Neural progenitor cell (in vitro differentiated cells): ENCODE results near the gene PDGFC. TPM values are rescaled to one million over a fixed set of nuclear protein-coding genes. Genes with fewer than 3 reads are reported as not detected.

Experiments
- DNase-seq: peaks from one replicate; pipeline ENCODE4 v3.0.0-alpha.2; 2016; ENCODE audit warnings: low spot score
- H2AFZ ChIP-seq: fragments of 200-600 bp; sonication (generic); replicated peaks from 2 replicates; pipeline ENCODE4 v1.6.1; 2016; ENCODE audit warnings: antibody characterized with exemption
- H3F3A ChIP-seq: fragments of 200-600 bp; sonication (generic); 2 replicates; pipeline ENCODE4 v1.6.1; 2016; ENCODE audit warnings: antibody characterized with exemption, low read depth
- H3K27ac ChIP-seq: fragments of 200-600 bp; sonication (generic); 2 replicates; pipeline ENCODE4 v1.5.1; 2016; ENCODE audit warnings: mild to moderate bottlenecking
- H3K27me3 ChIP-seq: fragments of 200-600 bp; sonication (generic); 2 replicates; pipeline ENCODE4 v1.6.1; 2016; ENCODE audit warnings: mild to moderate bottlenecking, moderate library complexity
- H3K36me3 ChIP-seq: fragments of 200-600 bp; sonication (generic); 2 replicates; pipeline ENCODE4 v1.5.1; 2016
- H3K4me1 ChIP-seq: fragments of 200-600 bp; sonication (generic); 2 replicates; pipeline ENCODE4 v1.6.1; 2016; ENCODE audit warnings: mixed run types
- H3K4me2 ChIP-seq: fragments of 200-600 bp; sonication (generic); 2 replicates; pipeline ENCODE4 v1.6.1; 2016
- H3K4me3 ChIP-seq: fragments of 200-600 bp; sonication (generic); 2 replicates; pipeline ENCODE4 v1.5.1; 2016
- H3K79me2 ChIP-seq: fragments of 200-600 bp; sonication (generic); 2 replicates; pipeline ENCODE4 v1.6.1; 2016; ENCODE audit warnings: low read depth
- H3K9ac ChIP-seq: fragments of 200-600 bp; sonication (generic); 2 replicates; pipeline ENCODE4 v1.6.1; 2016
- H3K9me3 ChIP-seq: fragments of 200-600 bp; sonication (generic); 2 replicates; pipeline ENCODE4 v1.5.1; 2016; ENCODE audit warnings: low read depth
- H4K20me1 ChIP-seq: fragments of 200-600 bp; sonication (generic); 2 replicates; pipeline ENCODE4 v1.6.1; 2016; ENCODE audit warnings: low read depth
- H3K27ac Mint-ChIP-seq: 3 replicates; pipeline ENCODE4 v1.8.0; 2021; ENCODE audit warnings: mixed read lengths
- H3K27me3 Mint-ChIP-seq: 2 replicates; pipeline ENCODE4 v1.8.0; 2022; ENCODE audit warnings: low read depth, mild to moderate bottlenecking, inconsistent platforms, moderate library complexity, mixed read lengths; ENCODE audit not compliant: insufficient read depth
- H3K36me3 Mint-ChIP-seq: 3 replicates; pipeline ENCODE4 v1.8.0; 2021; ENCODE audit warnings: mixed read lengths
- H3K4me1 Mint-ChIP-seq: 3 replicates; pipeline ENCODE4 v1.8.0; 2021; ENCODE audit warnings: mixed read lengths
- H3K4me3 Mint-ChIP-seq: 3 replicates; pipeline ENCODE4 v1.8.0; 2021; ENCODE audit warnings: mild to moderate bottlenecking, moderate library complexity, mixed read lengths
- H3K9me3 Mint-ChIP-seq: 3 replicates; pipeline ENCODE4 v1.8.0; 2020; ENCODE audit warnings: mixed read lengths
- EZH2 ChIP-seq: fragments of 200-600 bp; sonication (generic); IDR thresholded peaks from 2 replicates; pipeline ENCODE4 v1.6.1; 2017; ENCODE audit warnings: antibody characterized with exemption, mild to moderate bottlenecking, moderate library complexity
- EZH2phosphoT487 ChIP-seq: fragments of 200-600 bp; sonication (generic); IDR thresholded peaks from 2 replicates; pipeline ENCODE4 v1.6.1; 2017; ENCODE audit warnings: antibody characterized with exemption
- total RNA-seq: library from RNA; depleted of rRNA; stranded (reverse); fragments of >200 nt; gene quantifications from 2 replicates; pipeline ENCODE4 v1.2.3, GENCODE V29; 2015; ENCODE audit warnings: low replicate concordance
- TF ChIP-seq, protein P1 (sequence below): fragments of 200-600 bp; sonication (generic); IDR thresholded peaks from 2 replicates; pipeline ENCODE4 v1.5.1; 2017; ENCODE audit warnings: antibody characterized with exemption, mild to moderate bottlenecking

The PDGFC gene
- total RNA-seq, 1 donor from 2014 or later: 4.7 TPM

DNA sequence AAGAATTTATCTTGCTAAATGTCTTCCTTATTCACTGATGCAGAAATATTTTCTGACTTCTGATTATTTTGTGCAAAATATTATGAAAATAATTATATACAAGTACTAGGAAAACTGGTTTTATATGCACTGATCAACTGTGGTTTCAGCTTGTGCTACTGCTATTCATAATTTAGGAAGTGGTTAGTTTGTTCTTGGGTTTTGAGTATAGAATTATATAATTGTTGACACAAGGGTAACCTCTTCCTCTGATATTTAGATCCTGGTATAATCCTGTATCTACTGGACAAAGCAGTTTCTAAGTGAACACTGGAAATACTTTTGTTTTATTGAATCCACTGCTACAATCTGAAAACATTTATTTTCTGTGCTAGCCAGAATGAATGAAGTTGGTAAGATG, 182.8 kb downstream of the PDGFC start:
- Mint-ChIP-seq H3K27me3 (no peaks in the 10 kb centered on the region), H3K27ac (no peak overlapping the region), H3K4me1 (no peaks in the 10 kb centered on the region), H3K36me3 (no peaks in the 10 kb centered on the region), H3K4me3 (no peak overlapping the region), H3K9me3 (no peaks in the 10 kb centered on the region)
- no peaks in the 10 kb centered on the region for H3F3A ChIP-seq
- H3K9me3 ChIP-seq: no peaks in the 10 kb centered on the region
- H3K27ac ChIP-seq: no peak overlapping the region
- no peaks in the 10 kb centered on the region for H3K79me2 ChIP-seq
- no peak for DNase-seq
- no peaks in the 10 kb centered on the region for H3K27me3 ChIP-seq
- TF ChIP-seq EZH2phosphoT487 (no peak), EZH2 (no peak)
- TF ChIP-seq, protein P1, sequence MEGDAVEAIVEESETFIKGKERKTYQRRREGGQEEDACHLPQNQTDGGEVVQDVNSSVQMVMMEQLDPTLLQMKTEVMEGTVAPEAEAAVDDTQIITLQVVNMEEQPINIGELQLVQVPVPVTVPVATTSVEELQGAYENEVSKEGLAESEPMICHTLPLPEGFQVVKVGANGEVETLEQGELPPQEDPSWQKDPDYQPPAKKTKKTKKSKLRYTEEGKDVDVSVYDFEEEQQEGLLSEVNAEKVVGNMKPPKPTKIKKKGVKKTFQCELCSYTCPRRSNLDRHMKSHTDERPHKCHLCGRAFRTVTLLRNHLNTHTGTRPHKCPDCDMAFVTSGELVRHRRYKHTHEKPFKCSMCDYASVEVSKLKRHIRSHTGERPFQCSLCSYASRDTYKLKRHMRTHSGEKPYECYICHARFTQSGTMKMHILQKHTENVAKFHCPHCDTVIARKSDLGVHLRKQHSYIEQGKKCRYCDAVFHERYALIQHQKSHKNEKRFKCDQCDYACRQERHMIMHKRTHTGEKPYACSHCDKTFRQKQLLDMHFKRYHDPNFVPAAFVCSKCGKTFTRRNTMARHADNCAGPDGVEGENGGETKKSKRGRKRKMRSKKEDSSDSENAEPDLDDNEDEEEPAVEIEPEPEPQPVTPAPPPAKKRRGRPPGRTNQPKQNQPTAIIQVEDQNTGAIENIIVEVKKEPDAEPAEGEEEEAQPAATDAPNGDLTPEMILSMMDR: no peak
- H3K4me2 ChIP-seq: no peak overlapping the region
- H3K36me3 ChIP-seq: no peaks in the 10 kb centered on the region
- no peaks in the 10 kb centered on the region for H4K20me1 ChIP-seq
- no peak overlapping the region for H2AFZ ChIP-seq
- no peaks in the 10 kb centered on the region for H3K4me1 ChIP-seq
- no peak overlapping the region for H3K4me3 ChIP-seq
- H3K9ac ChIP-seq: no peak overlapping the region

DNA sequence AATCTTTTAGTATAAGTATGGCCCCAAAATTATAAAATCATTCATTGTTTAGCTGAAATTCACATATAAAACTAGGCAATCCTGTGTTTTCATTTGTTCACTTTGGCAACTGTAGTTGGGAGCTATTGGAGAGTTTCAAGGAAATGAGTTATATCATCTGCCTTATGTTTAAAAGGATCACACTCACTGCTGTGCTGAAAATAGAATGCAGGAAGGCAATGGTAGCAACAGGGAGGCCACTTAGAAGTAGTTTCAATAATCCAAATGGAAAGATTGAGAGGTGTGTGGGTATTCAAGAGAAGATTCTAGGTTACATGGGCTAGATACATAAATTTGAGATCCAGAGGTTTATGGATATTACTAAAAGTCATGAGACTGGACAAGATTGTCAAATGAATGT, 184.9 kb downstream of the PDGFC start:
- H3K4me1 ChIP-seq: no peaks in the 10 kb centered on the region
- Mint-ChIP-seq H3K4me1 (no peaks in the 10 kb centered on the region), H3K9me3 (no peaks in the 10 kb centered on the region), H3K27me3 (no peaks in the 10 kb centered on the region), H3K27ac (no peak overlapping the region), H3K36me3 (peaks cover 2% of the 10 kb centered on the region), H3K4me3 (no peak overlapping the region)
- DNase-seq: no peak
- H3K4me2 ChIP-seq: no peak overlapping the region
- no peak overlapping the region for H3K9ac ChIP-seq
- no peaks in the 10 kb centered on the region for H3K36me3 ChIP-seq
- H2AFZ ChIP-seq: no peak overlapping the region
- no peaks in the 10 kb centered on the region for H3K27me3 ChIP-seq
- TF ChIP-seq, protein P1: no peak
- TF ChIP-seq EZH2phosphoT487 (no peak), EZH2 (no peak)
- no peaks in the 10 kb centered on the region for H4K20me1 ChIP-seq
- no peaks in the 10 kb centered on the region for H3K9me3 ChIP-seq
- H3K27ac ChIP-seq: no peak overlapping the region
- H3K4me3 ChIP-seq: no peak overlapping the region
- H3K79me2 ChIP-seq: no peaks in the 10 kb centered on the region
- no peaks in the 10 kb centered on the region for H3F3A ChIP-seq

DNA sequence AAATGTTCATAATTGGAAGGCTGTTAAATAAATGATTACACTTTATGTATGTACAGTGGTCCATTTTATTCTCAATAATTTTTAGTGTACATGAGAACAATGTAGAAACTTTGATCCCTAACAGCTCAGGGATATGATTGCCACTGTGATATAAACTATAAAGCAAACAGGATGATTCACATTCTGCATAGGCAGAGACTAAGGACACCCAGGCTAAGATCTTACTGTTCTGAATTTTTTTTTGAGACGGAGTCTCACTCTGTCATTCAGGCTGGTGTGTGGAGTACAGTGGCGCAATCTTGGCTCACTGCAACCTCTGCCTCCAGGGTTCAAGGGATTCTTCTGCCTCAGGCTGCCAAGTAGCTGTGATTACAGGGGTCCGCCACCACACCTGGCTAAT, 186.6 kb downstream of the PDGFC start:
- no peak overlapping the region for H3K27ac ChIP-seq
- H3K9ac ChIP-seq: no peak overlapping the region
- H3K79me2 ChIP-seq: no peaks in the 10 kb centered on the region
- no peaks in the 10 kb centered on the region for H4K20me1 ChIP-seq
- no peaks in the 10 kb centered on the region for H3K27me3 ChIP-seq
- TF ChIP-seq, protein P1: no peak
- no peak for TF ChIP-seq EZH2phosphoT487
- TF ChIP-seq EZH2: no peak
- no peaks in the 10 kb centered on the region for H3K9me3 ChIP-seq
- H3K4me1 Mint-ChIP-seq: no peaks in the 10 kb centered on the region
- no peaks in the 10 kb centered on the region for H3K27me3 Mint-ChIP-seq
- no peaks in the 10 kb centered on the region for H3K36me3 ChIP-seq
- no peak overlapping the region for H3K4me2 ChIP-seq
- no peaks in the 10 kb centered on the region for H3F3A ChIP-seq
- no peaks in the 10 kb centered on the region for H3K4me1 ChIP-seq
- H3K27ac Mint-ChIP-seq: no peak overlapping the region
- no peak overlapping the region for H3K4me3 ChIP-seq
- H3K9me3 Mint-ChIP-seq: no peaks in the 10 kb centered on the region
- no peak for DNase-seq
- H3K36me3 Mint-ChIP-seq: peaks cover 7% of the 10 kb centered on the region
- no peak overlapping the region for H2AFZ ChIP-seq
- no peak overlapping the region for H3K4me3 Mint-ChIP-seq
